Measurements from ENCODE around the gene LRRC23. TPM values are rescaled to one million over a fixed set of nuclear protein-coding genes. Genes with fewer than 3 reads are reported as not detected.
A peak's percentile ranks its signal among the peaks of the same experiment; 100 is the strongest.
"Not testable (repeated sequence)": the region's sequence is repeated elsewhere in the genome, so short reads cannot be mapped to it uniquely, and the experiment has no call there.

Gene LRRC23
- total RNA-seq, 2 donors from 2014 or later: 8.5 TPM

DNA sequence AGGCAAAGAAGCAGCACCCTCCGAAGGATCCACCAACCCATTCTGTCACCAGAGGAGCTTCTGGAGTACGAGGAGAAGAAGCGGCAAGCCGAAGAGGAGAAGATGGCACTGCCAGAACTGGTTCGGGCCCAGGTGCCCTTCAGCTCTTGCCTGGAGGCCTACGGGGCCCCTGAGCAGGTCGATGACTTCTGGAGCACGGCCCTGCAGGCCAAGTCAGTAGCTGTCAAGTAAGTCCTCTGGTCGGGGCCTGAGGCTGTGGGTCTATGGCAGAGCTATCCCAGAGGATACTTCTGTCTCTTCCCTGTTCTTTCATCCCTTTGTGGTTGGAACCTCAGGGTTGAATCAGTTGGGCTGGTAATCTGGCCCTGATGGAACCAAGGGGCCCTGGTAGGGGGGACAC, 43.2 kb upstream of the LRRC23 start:
- Histone ChIP-seq H3K4me1 (ENCODE audit: control insufficient read depth in 1 of 2, low read depth in 2 of 2) (peaks cover 0 to under 1% of the 10 kb centered on the region in 2 donors), H3K36me3 (peaks cover 80% of the 10 kb centered on the region), H3K4me3 (no peak overlapping the region), H3K27me3 (replicated peaks; ENCODE audit: insufficient read depth) (no peaks in the 10 kb centered on the region), H3K9me3 (no peaks in the 10 kb centered on the region), H3K27ac (no peak overlapping the region)
- TF ChIP-seq, protein P1, sequence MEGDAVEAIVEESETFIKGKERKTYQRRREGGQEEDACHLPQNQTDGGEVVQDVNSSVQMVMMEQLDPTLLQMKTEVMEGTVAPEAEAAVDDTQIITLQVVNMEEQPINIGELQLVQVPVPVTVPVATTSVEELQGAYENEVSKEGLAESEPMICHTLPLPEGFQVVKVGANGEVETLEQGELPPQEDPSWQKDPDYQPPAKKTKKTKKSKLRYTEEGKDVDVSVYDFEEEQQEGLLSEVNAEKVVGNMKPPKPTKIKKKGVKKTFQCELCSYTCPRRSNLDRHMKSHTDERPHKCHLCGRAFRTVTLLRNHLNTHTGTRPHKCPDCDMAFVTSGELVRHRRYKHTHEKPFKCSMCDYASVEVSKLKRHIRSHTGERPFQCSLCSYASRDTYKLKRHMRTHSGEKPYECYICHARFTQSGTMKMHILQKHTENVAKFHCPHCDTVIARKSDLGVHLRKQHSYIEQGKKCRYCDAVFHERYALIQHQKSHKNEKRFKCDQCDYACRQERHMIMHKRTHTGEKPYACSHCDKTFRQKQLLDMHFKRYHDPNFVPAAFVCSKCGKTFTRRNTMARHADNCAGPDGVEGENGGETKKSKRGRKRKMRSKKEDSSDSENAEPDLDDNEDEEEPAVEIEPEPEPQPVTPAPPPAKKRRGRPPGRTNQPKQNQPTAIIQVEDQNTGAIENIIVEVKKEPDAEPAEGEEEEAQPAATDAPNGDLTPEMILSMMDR (IDR thresholded peaks at IDR 0.05): no peak
- ATAC-seq (ENCODE audit: insufficient number of reproducible peaks, low FRiP score, low read depth): no peak
- no peak for DNase-seq (ENCODE audit: low spot score)

DNA sequence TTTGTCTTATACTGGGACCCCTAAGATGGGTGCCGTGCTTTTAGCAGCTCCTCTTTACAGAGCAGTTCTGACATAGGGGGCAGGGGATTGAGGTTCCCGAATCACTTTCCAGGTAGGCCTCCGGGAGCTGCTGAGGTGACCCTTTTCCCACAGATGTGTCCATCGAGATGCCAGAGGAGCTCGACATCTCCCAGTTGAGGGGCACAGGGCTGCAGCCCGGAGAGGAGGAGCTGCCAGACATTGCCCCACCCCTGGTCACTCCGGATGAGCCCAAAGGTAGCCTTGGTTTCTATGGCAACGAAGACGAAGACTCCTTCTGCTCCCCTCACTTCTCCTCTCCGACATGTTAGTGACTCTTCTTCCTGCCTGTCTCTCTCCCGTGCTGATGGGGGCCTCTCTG, 41.6 kb upstream of the LRRC23 start:
- H3K4me1 ChIP-seq (ENCODE audit: control insufficient read depth in 1 of 2, low read depth in 2 of 2): peaks cover 0 to 6% of the 10 kb centered on the region in 2 donors
- peaks cover 63% of the 10 kb centered on the region for H3K36me3 ChIP-seq
- DNase-seq (ENCODE audit: low spot score): no peak
- H3K4me3 ChIP-seq: no peak overlapping the region
- TF ChIP-seq, protein P1 (IDR thresholded peaks at IDR 0.05): no peak
- H3K27ac ChIP-seq: no peak overlapping the region
- H3K9me3 ChIP-seq: no peaks in the 10 kb centered on the region
- no peak for ATAC-seq (ENCODE audit: insufficient number of reproducible peaks, low FRiP score, low read depth)
- no peaks in the 10 kb centered on the region for H3K27me3 ChIP-seq (replicated peaks; ENCODE audit: insufficient read depth)

DNA sequence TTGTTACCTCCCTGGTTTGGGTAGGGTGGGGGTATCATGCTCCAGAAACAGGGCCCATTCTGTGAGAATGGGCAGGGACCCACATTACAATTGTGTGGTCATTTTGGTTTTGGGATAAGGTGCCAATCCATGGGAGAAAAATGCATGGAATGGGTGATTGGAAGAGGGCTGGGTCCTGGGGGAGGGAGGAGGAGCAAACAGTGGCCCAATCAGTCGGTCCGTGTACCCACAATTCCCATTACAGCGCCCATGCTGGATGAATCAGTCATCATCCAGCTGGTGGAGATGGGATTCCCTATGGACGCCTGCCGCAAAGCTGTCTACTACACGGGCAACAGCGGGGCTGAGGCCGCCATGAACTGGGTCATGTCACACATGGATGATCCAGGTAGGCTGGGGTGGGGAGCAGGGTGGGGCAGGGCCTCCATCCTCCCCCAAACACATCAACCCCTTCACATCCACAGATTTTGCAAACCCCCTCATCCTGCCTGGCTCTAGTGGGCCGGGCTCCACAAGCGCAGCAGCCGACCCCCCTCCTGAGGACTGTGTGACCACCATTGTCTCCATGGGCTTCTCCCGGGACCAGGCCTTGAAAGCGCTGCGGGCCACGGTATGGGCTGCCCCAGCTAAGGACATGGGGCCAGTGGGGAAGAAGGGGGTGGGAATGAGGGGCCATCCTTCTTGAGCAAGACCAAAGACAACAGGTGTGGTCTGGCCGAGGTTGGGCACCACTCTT, 40.9 kb upstream of the LRRC23 start:
- peaks cover 56% of the 10 kb centered on the region for H3K36me3 ChIP-seq
- H3K27me3 ChIP-seq (replicated peaks; ENCODE audit: insufficient read depth): no peaks in the 10 kb centered on the region
- H3K4me1 ChIP-seq (ENCODE audit: control insufficient read depth in 1 of 2, low read depth in 2 of 2): peaks cover 6 to 12% of the 10 kb centered on the region in 2 donors
- no peak overlapping the region for H3K4me3 ChIP-seq
- TF ChIP-seq, protein P1 (IDR thresholded peaks at IDR 0.05): no peak
- H3K9me3 ChIP-seq: no peaks in the 10 kb centered on the region
- H3K27ac ChIP-seq: no peak overlapping the region
- no peak for DNase-seq (ENCODE audit: low spot score)
- no peak for ATAC-seq (ENCODE audit: insufficient number of reproducible peaks, low FRiP score, low read depth)

DNA sequence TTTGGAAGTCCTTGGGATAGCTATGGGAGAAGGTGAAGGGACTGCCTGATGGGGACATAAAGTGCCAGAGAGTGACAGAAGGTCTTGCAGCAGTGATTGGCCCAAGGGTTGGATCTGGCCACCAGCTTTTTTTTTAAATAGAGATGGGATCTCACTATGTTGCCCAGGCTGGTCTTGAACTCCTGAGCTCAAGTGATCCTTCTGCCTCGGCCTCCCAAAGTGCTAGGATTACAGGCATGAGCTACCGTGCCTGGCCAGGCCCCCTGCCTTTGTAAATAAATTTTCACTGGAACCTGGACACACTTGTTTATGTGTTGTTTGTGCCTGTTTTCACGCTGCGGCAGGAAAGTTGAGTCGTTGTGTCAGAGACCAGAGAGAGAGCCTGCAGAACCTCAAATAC, 39.3 kb upstream of the LRRC23 start:
- not testable (repeated sequence) for H3K27me3 ChIP-seq (replicated peaks; ENCODE audit: insufficient read depth); H3K9me3 ChIP-seq; H3K27ac ChIP-seq; DNase-seq (ENCODE audit: low spot score); ATAC-seq (ENCODE audit: insufficient number of reproducible peaks, low FRiP score, low read depth); H3K4me3 ChIP-seq
- H3K36me3 ChIP-seq: peaks cover 49% of the 10 kb centered on the region
- peaks cover 15 to 27% of the 10 kb centered on the region in 2 donors for H3K4me1 ChIP-seq (ENCODE audit: control insufficient read depth in 1 of 2, low read depth in 2 of 2)

DNA sequence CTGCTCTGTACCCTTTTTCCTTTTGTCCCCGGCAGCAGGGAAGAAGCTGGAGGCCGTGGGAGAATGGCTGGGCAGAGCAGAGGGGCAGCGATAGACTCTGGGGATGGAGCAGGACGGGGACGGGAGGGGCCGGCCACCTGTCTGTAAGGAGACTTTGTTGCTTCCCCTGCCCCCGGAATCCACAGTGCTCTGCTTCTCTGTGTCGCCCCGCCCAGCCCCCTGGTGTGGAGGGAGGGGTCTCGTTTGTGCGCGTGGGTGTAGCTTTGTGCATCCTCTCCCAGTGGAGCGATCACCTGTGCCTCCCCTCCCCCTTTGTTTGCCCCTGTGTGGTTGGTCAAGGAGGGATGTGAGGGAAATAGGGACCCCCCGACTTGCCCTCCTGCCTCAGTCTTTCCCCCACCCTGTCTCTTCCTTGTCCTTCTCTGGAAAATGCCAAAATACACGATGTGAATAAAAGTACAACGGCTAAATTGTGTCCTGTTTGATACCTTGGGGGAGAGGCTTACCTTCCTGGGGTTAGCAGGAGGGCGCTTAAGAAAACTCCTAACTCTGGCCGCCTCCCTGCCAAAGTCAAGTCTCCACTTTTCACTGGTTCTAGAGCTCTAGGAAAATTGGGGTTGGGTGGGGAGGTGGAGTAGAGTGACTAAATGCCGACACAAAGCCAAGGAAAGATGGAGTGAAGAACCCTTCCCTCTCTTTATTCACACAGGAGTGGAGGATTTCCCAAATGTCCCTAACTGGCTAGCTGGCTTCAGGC, 38.3 kb upstream of the LRRC23 start:
- Histone ChIP-seq H3K4me1 (ENCODE audit: control insufficient read depth in 1 of 2, low read depth in 2 of 2) (peaks cover 20 to 35% of the 10 kb centered on the region in 2 donors), H3K36me3 (peaks cover 41% of the 10 kb centered on the region), H3K9me3 (no peaks in the 10 kb centered on the region), H3K27me3 (replicated peaks; ENCODE audit: insufficient read depth) (no peaks in the 10 kb centered on the region), H3K27ac (peak overlapping the region; percentile 97 to 98), H3K4me3 (peak overlapping the region; percentile 99)
- no peak for ATAC-seq (ENCODE audit: insufficient number of reproducible peaks, low FRiP score, low read depth)
- TF ChIP-seq, protein P1 (IDR thresholded peaks at IDR 0.05): no peak
- DNase-seq (ENCODE audit: low spot score): no peak
